ENCODE measurements around the gene ZNF680. TPM values are rescaled to one million over a fixed set of nuclear protein-coding genes. Genes with fewer than 3 reads are reported as not detected.
"Not testable (repeated sequence)": the region's sequence is repeated elsewhere in the genome, so short reads cannot be mapped to it uniquely, and the experiment has no call there.

ZNF680 gene
- 22.8 TPM for polyA plus RNA-seq (ENCODE audit: insufficient read length)
- long read RNA-seq, donor 1, partial matches to known transcripts: 33 of 37 reads
- long read RNA-seq, donor 1, other reads (novel, unspliced or antisense): 0 of 37 reads
- long read RNA-seq, donor 2, partial matches to known transcripts: 12 of 30 reads
- long read RNA-seq, donor 2, other reads (novel, unspliced or antisense): 12 of 30 reads
- long read RNA-seq, donor 3, partial matches to known transcripts: 0 of 3 reads
- long read RNA-seq, donor 3, other reads (novel, unspliced or antisense): 0 of 3 reads
- long read RNA-seq, donor 4: 0 reads
- long read RNA-seq, donor 5, transcript ZNF680-201 (4 exons, 3,022 nt): major isoform, 6 of 27 reads
- long read RNA-seq, donor 5, partial matches to known transcripts: 15 of 27 reads
- long read RNA-seq, donor 5, other reads (novel, unspliced or antisense): 6 of 27 reads
- long read RNA-seq, donor 6, partial matches to known transcripts: 29 of 40 reads
- long read RNA-seq, donor 6, other reads (novel, unspliced or antisense): 7 of 40 reads
- long read RNA-seq, donor 7, transcript ZNF680-201 (4 exons, 3,022 nt): major isoform, 9 of 19 reads
- long read RNA-seq, donor 7, partial matches to known transcripts: 9 of 19 reads
- long read RNA-seq, donor 7, other reads (novel, unspliced or antisense): 0 of 19 reads
- long read RNA-seq, donor 8, partial matches to known transcripts: 0 of 1 reads
- long read RNA-seq, donor 8, other reads (novel, unspliced or antisense): 0 of 1 reads

GRCh38 chr7:64562626-64563278 lies at the start of gene ZNF680:
ZNF680 (minus strand) TSS chr7:64563071; CDS start chr7:64562954, 117 bp downstream.
- DNase-seq: peak; percentile 96

- no peak for DNase-seq
Observed at GRCh38 chr7:64612452-64612851, 49.6 kb upstream of the ZNF680 start.

GRCh38 chr7:64611717-64612116 lies 48.8 kb upstream of the ZNF680 start:
- no peak for DNase-seq

GRCh38 chr7:64610997-64611396 lies 48.1 kb upstream of the ZNF680 start:
- no peak for DNase-seq

- DNase-seq: no peak
Observed at GRCh38 chr7:64608116-64608910, 45.4 kb upstream of the ZNF680 start.

GRCh38 chr7:64606385-64606784 lies 43.5 kb upstream of the ZNF680 start:
- DNase-seq: no peak

- DNase-seq: no peak
Observed at GRCh38 chr7:64603271-64603670, 40.4 kb upstream of the ZNF680 start.

- DNase-seq: no peak
Observed at GRCh38 chr7:64602518-64602917, 39.6 kb upstream of the ZNF680 start.

GRCh38 chr7:64602086-64602485 lies 39.2 kb upstream of the ZNF680 start:
- DNase-seq: no peak

GRCh38 chr7:64599359-64599758 lies 36.5 kb upstream of the ZNF680 start:
- no peak for DNase-seq

GRCh38 chr7:64590971-64591370 lies 28.1 kb upstream of the ZNF680 start:
- no peak for DNase-seq

GRCh38 chr7:64581926-64582894 lies 19.3 kb upstream of the ZNF680 start:
- no peak for DNase-seq

GRCh38 chr7:64581391-64581790 lies 18.5 kb upstream of the ZNF680 start:
- DNase-seq: no peak

- DNase-seq: peak; percentile 59
Observed at GRCh38 chr7:64574540-64575099, 11.7 kb upstream of the ZNF680 start.

- DNase-seq: not testable (repeated sequence)
Observed at GRCh38 chr7:64570284-64570605, 7.4 kb upstream of the ZNF680 start.

- peak; percentile 34 for DNase-seq
Observed at GRCh38 chr7:64569372-64570283, 6.8 kb upstream of the ZNF680 start.

GRCh38 chr7:64562256-64562625 lies 630 bp downstream of the ZNF680 start:
- no peak for DNase-seq

GRCh38 chr7:64559206-64559605 lies 3.7 kb downstream of the ZNF680 start:
- no peak for DNase-seq

GRCh38 chr7:64558781-64559180 lies 4.1 kb downstream of the ZNF680 start:
- no peak for DNase-seq

- no peak for DNase-seq
Observed at GRCh38 chr7:64558323-64558705, 4.6 kb downstream of the ZNF680 start.
